DOHH2 (cell line): ENCODE results near the gene GALNT9.

Experiments
- H3F3A ChIP-seq: fragments of 200-600 bp; sonication (generic), shearing (Covaris generic); 2 replicates; pipeline ENCODE4 v1.6.0; 2016; ENCODE audit warnings: antibody characterized with exemption, mild to moderate bottlenecking; ENCODE audit not compliant: control insufficient read depth, insufficient read depth
- H3K27ac ChIP-seq: fragments of 200-600 bp; sonication (generic); 2 replicates; pipeline ENCODE4 v1.5.1; 2014; ENCODE audit warnings: low read depth, mild to moderate bottlenecking, low read length, moderate library complexity
- H3K27me3 ChIP-seq: fragments of 200-600 bp; sonication (generic); 2 replicates; pipeline ENCODE4 v1.6.1; 2014; ENCODE audit warnings: mild to moderate bottlenecking, low read length, mixed read lengths; ENCODE audit not compliant: control insufficient read depth
- H3K36me3 ChIP-seq: fragments of 200-600 bp; sonication (generic); 2 replicates; pipeline ENCODE4 v1.6.1; 2014; ENCODE audit warnings: mild to moderate bottlenecking, low read length, moderate library complexity, mixed read lengths; ENCODE audit not compliant: control insufficient read depth
- H3K4me1 ChIP-seq: fragments of 200-600 bp; sonication (generic); 2 replicates; pipeline ENCODE4 v1.6.1; 2014; ENCODE audit warnings: mild to moderate bottlenecking, low read length, mixed read lengths; ENCODE audit not compliant: control insufficient read depth
- H3K4me2 ChIP-seq: fragments of 200-600 bp; sonication (generic); 2 replicates; pipeline ENCODE4 v1.6.0; 2014; ENCODE audit warnings: mild to moderate bottlenecking, low read length, moderate library complexity
- H3K4me3 ChIP-seq: fragments of 200-600 bp; sonication (generic); 2 replicates; pipeline ENCODE4 v1.5.1; 2014; ENCODE audit warnings: mild to moderate bottlenecking, low read length, mixed read lengths
- H3K79me2 ChIP-seq: fragments of 200-600 bp; sonication (generic); 2 replicates; pipeline ENCODE4 v1.6.1; 2014; ENCODE audit warnings: mild to moderate bottlenecking, low read length, mixed read lengths; ENCODE audit not compliant: control insufficient read depth
- H3K9me2 ChIP-seq: fragments of 200-600 bp; sonication (generic); replicated peaks from 2 replicates; pipeline ENCODE4 v1.6.1; 2014; ENCODE audit warnings: mild to moderate bottlenecking, low read length, mixed read lengths; ENCODE audit not compliant: control insufficient read depth
- H3K9me3 ChIP-seq: fragments of 200-600 bp; sonication (generic); 2 replicates; pipeline ENCODE4 v1.6.1; 2014; ENCODE audit warnings: antibody characterized with exemption, low read length, mixed read lengths; ENCODE audit not compliant: control insufficient read depth, insufficient read depth
- H4K20me1 ChIP-seq: fragments of 200-600 bp; sonication (generic); 2 replicates; pipeline ENCODE4 v1.6.0; 2014; ENCODE audit warnings: low read depth, mild to moderate bottlenecking, antibody characterized with exemption, low read length, moderate library complexity; ENCODE audit not compliant: control insufficient read depth, insufficient read depth
- CTCF ChIP-seq: fragments of 200-600 bp; sonication (generic); IDR thresholded peaks from one replicate; pipeline ENCODE4 v1.5.1; 2014; ENCODE audit warnings: antibody characterized with exemption, mild to moderate bottlenecking, low read depth, low read length; ENCODE audit not compliant: poor library complexity, severe bottlenecking
- EZH2phosphoT487 ChIP-seq: fragments of 200-600 bp; sonication (generic); IDR thresholded peaks from 2 replicates; pipeline ENCODE4 v1.6.1; 2017; ENCODE audit warnings: borderline replicate concordance, mild to moderate bottlenecking, antibody characterized with exemption, low read length, moderate library complexity, mixed read lengths

The GALNT9 gene

GRCh38 chr12:132219323-132219722 is 110.1 kb downstream of the GALNT9 start:
- Histone ChIP-seq H3K4me1 (peaks cover 13% of the 10 kb centered on the region), H3K36me3 (no peaks in the 10 kb centered on the region), H3K4me2 (no peak overlapping the region), H3K9me2 (no peaks in the 10 kb centered on the region), H3F3A (peaks cover 7% of the 10 kb centered on the region), H4K20me1 (no peaks in the 10 kb centered on the region), H3K9me3 (no peaks in the 10 kb centered on the region), H3K4me3 (no peak overlapping the region), H3K27me3 (peaks cover 3% of the 10 kb centered on the region), H3K27ac (no peak overlapping the region), H3K79me2 (no peaks in the 10 kb centered on the region)
- TF ChIP-seq EZH2phosphoT487 (no peak), CTCF (no peak)

- no peaks in the 10 kb centered on the region for H3K36me3 ChIP-seq
- H3F3A ChIP-seq = peaks cover 7% of the 10 kb centered on the region
- no peak overlapping the region for H3K4me3 ChIP-seq
- TF ChIP-seq CTCF = peak; percentile 53
- TF ChIP-seq EZH2phosphoT487 = no peak
- no peak overlapping the region for H3K27ac ChIP-seq
- no peaks in the 10 kb centered on the region for H3K9me2 ChIP-seq
- H3K4me2 ChIP-seq = no peak overlapping the region
- no peaks in the 10 kb centered on the region for H3K9me3 ChIP-seq
- H3K79me2 ChIP-seq = no peaks in the 10 kb centered on the region
- H3K4me1 ChIP-seq = peaks cover 13% of the 10 kb centered on the region
- H4K20me1 ChIP-seq = no peaks in the 10 kb centered on the region
- peaks cover 3% of the 10 kb centered on the region for H3K27me3 ChIP-seq
These were observed 110.5 kb downstream of the GALNT9 start for GRCh38 chr12:132218915-132219314.

GRCh38 chr12:132218527-132218875 is 110.9 kb downstream of the GALNT9 start:
- H3K9me2 ChIP-seq = no peaks in the 10 kb centered on the region
- H3K27me3 ChIP-seq = peaks cover 3% of the 10 kb centered on the region
- H3K79me2 ChIP-seq = no peaks in the 10 kb centered on the region
- H3K9me3 ChIP-seq = no peaks in the 10 kb centered on the region
- peaks cover 13% of the 10 kb centered on the region for H3K4me1 ChIP-seq
- no peaks in the 10 kb centered on the region for H4K20me1 ChIP-seq
- H3K4me3 ChIP-seq = no peak overlapping the region
- H3F3A ChIP-seq = peaks cover 7% of the 10 kb centered on the region
- no peak for TF ChIP-seq EZH2phosphoT487
- no peak for TF ChIP-seq CTCF
- no peak overlapping the region for H3K27ac ChIP-seq
- H3K36me3 ChIP-seq = no peaks in the 10 kb centered on the region
- no peak overlapping the region for H3K4me2 ChIP-seq
